Prostate gland (tissue), 2 donors: ENCODE data around the gene CHST11.

Source experiments
- CTCF ChIP-seq, 4 experiments: fragments of 200-600 bp in 2 of 4; fragments of 450-650 bp in 2 of 4; sonication (generic) in 2 of 4; IDR thresholded peaks; 1 replicate in 3 of 4; 2 replicates in 1 of 4; pipeline ENCODE4 v1.5.1; 2016 to 2019; ENCODE audit warnings: antibody characterized with exemption in 4 of 4, mild to moderate bottlenecking in 2 of 4, moderate library complexity in 2 of 4
- POLR2AphosphoS5 ChIP-seq: sonication (generic); formaldehyde crosslinking; IDR thresholded peaks from one replicate; pipeline ENCODE4 v1.6.1; 2017; ENCODE audit warnings: antibody characterized with exemption

GRCh38 chr12:104724992-104725585 lies 268.3 kb downstream of the CHST11 start:
- TF ChIP-seq CTCF (IDR thresholded peaks at IDR 0.05): no peak
- no peak for TF ChIP-seq POLR2AphosphoS5
